ENCODE results near the gene MFSD6L. TPM values are rescaled to one million over a fixed set of nuclear protein-coding genes. Genes with fewer than 3 reads are reported as not detected.

The MFSD6L gene
- polyA plus RNA-seq, 1 experiment = not detected

DNA sequence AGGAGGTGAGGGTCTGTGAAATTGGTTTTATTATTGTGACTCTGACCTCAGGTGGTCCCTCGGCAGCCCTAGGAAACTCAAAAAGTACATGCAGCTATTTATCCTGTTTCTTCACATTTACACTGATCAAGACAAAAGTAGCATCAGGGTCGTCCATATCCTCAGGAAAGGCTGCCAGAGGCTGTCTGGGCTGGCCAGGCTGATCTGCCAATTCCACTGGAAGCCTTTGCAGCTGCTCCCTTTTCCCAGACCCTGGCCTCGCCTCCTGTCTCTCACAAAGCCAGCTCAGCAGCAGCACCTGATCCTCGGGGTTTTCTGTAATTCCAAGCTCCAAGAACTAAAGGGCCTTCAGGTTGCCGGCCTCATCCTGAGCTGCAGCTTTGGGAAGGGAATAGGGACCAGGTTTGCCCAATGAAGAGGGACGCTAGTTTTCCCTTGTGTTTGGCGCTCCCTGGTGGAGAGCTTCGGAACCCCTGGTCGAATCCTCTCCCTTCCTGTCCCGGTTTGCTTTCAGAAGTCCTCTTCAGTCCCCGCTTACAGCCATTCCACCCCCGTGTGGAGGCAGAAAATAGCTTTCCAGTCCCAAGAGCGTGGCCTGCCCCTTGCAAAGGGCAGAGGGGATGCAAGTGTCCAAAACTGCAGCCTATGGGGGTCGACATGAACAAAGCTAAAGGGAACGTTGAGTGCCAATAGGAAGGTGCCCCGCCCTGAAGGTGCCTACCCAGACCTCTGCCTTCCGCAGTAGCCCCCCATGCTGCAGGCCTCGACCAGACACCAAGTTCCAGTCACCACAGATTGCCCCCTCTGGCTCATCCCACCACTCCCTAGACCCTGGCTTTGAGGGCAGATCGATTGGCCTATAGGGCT lies 13.4 kb downstream of the MFSD6L start:
- no peaks in the 10 kb centered on the region for H3K9me3 ChIP-seq (ENCODE audit: control insufficient read depth, insufficient read depth, low read length)
- H3K4me3 ChIP-seq (ENCODE audit: low read depth, low read length) = no peak overlapping the region
- CTCF ChIA-PET = interaction anchor here (0.6 to 2.9 kb wide), 42 partner anchors 9 to 748 kb away, joined by 3 to 70 read pairs (median 4); no protein-coding TSS in a partner anchor
- DNase-seq (ENCODE audit: low read depth, low spot score) = peak; percentile 29
- TF ChIP-seq, protein P1, sequence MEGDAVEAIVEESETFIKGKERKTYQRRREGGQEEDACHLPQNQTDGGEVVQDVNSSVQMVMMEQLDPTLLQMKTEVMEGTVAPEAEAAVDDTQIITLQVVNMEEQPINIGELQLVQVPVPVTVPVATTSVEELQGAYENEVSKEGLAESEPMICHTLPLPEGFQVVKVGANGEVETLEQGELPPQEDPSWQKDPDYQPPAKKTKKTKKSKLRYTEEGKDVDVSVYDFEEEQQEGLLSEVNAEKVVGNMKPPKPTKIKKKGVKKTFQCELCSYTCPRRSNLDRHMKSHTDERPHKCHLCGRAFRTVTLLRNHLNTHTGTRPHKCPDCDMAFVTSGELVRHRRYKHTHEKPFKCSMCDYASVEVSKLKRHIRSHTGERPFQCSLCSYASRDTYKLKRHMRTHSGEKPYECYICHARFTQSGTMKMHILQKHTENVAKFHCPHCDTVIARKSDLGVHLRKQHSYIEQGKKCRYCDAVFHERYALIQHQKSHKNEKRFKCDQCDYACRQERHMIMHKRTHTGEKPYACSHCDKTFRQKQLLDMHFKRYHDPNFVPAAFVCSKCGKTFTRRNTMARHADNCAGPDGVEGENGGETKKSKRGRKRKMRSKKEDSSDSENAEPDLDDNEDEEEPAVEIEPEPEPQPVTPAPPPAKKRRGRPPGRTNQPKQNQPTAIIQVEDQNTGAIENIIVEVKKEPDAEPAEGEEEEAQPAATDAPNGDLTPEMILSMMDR (IDR thresholded peaks at IDR 0.05; ENCODE audit: low read depth, low read length) = peak; percentile 90
- peaks cover 8% of the 10 kb centered on the region for H3K27me3 ChIP-seq (ENCODE audit: control insufficient read depth, insufficient read depth, low read length)
- H3K27ac ChIP-seq (ENCODE audit: low read depth, low read length) = no peak overlapping the region
- POLR2A ChIA-PET = no interaction called here

DNA sequence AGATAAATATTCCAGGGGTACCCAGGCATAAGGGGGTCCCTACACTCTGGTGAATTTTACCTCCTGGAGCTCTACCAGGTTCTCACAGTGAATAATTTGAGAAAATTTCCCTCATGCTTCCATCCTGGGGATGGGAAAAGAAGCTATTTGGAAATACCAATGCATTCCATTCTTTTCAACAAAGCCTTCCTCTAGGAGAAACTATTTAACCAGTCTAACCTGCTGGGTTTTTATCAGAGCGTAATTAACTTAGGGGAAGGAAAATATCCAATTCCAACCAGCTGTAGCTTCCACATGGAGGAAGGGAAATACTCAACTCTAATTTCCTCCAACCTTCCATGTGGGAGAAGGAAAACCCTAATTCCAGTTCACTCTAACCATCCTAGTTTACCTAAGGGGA lies 17.0 kb downstream of the MFSD6L start:
- ChIA-PET POLR2A (no interaction called here), CTCF (interaction anchor here (1.8 kb wide), 1 partner anchor 398 kb away, joined by 4 read pairs; no protein-coding TSS in a partner anchor)
- Histone ChIP-seq H3K4me3 (ENCODE audit: low read depth, low read length) (no peak overlapping the region), H3K27ac (ENCODE audit: low read depth, low read length) (no peak overlapping the region), H3K27me3 (ENCODE audit: control insufficient read depth, insufficient read depth, low read length) (peaks cover 8% of the 10 kb centered on the region), H3K9me3 (ENCODE audit: control insufficient read depth, insufficient read depth, low read length) (no peaks in the 10 kb centered on the region)
- no peak for DNase-seq (ENCODE audit: low read depth, low spot score)
- TF ChIP-seq, protein P1 (IDR thresholded peaks at IDR 0.05; ENCODE audit: low read depth, low read length) = no peak

DNA sequence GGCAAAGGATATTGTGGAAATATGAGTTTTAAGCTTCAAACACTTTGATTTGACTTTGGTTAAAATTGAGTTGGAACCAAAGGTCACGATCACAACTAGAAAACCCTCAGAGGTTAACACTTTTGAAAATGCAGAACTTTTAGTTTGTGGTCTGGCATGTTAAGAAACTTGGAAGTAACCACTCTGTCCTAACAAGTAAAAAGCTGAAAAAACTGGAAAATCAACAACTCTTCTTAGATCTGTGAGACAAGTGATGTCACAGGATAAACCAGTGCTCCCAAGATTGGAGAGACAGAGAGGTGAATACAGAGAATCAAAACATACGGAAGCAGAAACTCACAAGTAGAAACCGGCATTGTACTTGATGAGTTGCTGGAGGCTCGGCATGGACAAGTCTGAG lies 17.4 kb downstream of the MFSD6L start:
- DNase-seq (ENCODE audit: low read depth, low spot score) = no peak
- no peak overlapping the region for H3K27ac ChIP-seq (ENCODE audit: low read depth, low read length)
- peaks cover 10% of the 10 kb centered on the region for H3K27me3 ChIP-seq (ENCODE audit: control insufficient read depth, insufficient read depth, low read length)
- no peak overlapping the region for H3K4me3 ChIP-seq (ENCODE audit: low read depth, low read length)
- ChIA-PET CTCF (interaction anchor here (1.8 kb wide), 1 partner anchor 398 kb away, joined by 4 read pairs; no protein-coding TSS in a partner anchor), POLR2A (no interaction called here)
- no peaks in the 10 kb centered on the region for H3K9me3 ChIP-seq (ENCODE audit: control insufficient read depth, insufficient read depth, low read length)
- TF ChIP-seq, protein P1 (IDR thresholded peaks at IDR 0.05; ENCODE audit: low read depth, low read length) = no peak

DNA sequence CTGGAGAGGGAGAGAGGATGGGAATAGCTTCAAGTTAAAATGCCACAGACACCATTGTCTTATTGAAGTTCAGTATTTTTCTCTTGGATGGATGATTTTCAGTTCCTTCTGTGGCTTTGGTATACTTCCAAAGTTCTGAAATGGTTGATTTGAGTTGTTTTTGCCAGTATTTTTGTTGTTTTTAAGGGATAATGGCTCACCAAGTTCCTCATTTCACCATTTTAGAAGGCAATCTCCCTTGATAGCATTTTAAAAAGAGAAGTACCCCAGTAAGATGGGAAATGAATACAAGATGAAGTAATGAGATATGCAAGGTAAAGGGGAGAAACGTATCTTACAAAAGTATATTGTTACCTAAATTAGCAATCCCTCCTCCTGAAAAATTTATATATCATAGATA lies 22.3 kb downstream of the MFSD6L start:
- no peak for DNase-seq (ENCODE audit: low read depth, low spot score)
- Histone ChIP-seq H3K27ac (ENCODE audit: low read depth, low read length) (no peak overlapping the region), H3K27me3 (ENCODE audit: control insufficient read depth, insufficient read depth, low read length) (peaks cover 11% of the 10 kb centered on the region), H3K9me3 (ENCODE audit: control insufficient read depth, insufficient read depth, low read length) (no peaks in the 10 kb centered on the region), H3K4me3 (ENCODE audit: low read depth, low read length) (no peak overlapping the region)
- TF ChIP-seq, protein P1 (IDR thresholded peaks at IDR 0.05; ENCODE audit: low read depth, low read length) = no peak
- CTCF ChIA-PET = interaction anchor here (1.5 to 2.5 kb wide), 2 partner anchors 9 to 366 kb away, joined by 8 to 20 read pairs; no protein-coding TSS in a partner anchor
- POLR2A ChIA-PET = no interaction called here

DNA sequence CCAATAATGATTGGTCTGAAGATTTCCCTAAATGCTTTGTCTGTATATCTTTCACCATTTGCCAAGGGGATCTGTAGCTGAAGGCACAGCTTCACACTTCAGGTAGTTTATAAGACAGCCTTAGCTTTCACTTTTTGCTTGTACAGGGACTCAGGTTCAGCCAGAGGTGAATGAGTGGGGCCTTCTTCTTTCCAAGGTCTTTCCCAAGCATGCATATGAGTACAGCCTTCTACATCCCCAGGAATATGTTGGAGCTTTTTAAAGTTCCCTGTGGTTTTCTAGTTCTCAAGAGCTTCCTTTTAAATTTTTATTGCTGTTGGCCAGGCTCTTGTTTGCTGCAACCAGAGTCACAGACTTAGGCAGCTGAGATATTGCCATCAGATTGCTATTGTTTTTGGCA lies 22.9 kb downstream of the MFSD6L start:
- TF ChIP-seq, protein P1 (IDR thresholded peaks at IDR 0.05; ENCODE audit: low read depth, low read length) = no peak
- no peak for DNase-seq (ENCODE audit: low read depth, low spot score)
- POLR2A ChIA-PET = no interaction called here

More for the DNA sequence above, 22.9 kb downstream of the MFSD6L start:
- Histone ChIP-seq H3K4me3 (ENCODE audit: low read depth, low read length) (no peak overlapping the region), H3K27ac (ENCODE audit: low read depth, low read length) (no peak overlapping the region), H3K9me3 (ENCODE audit: control insufficient read depth, insufficient read depth, low read length) (no peaks in the 10 kb centered on the region), H3K27me3 (ENCODE audit: control insufficient read depth, insufficient read depth, low read length) (peaks cover 11% of the 10 kb centered on the region)
- CTCF ChIA-PET = interaction anchor here (1.5 to 2.5 kb wide), 2 partner anchors 9 to 366 kb away, joined by 8 to 20 read pairs; no protein-coding TSS in a partner anchor

All from AG04450 (cell line).